DOHH2 (cell line): ENCODE measurements around the gene C15orf40.

Source experiments
- CTCF ChIP-seq: fragments of 200-600 bp; sonication (generic); IDR thresholded peaks from one replicate; pipeline ENCODE4 v1.5.1; 2014; ENCODE audit warnings: antibody characterized with exemption, mild to moderate bottlenecking, low read depth, low read length; ENCODE audit not compliant: poor library complexity, severe bottlenecking
- EZH2phosphoT487 ChIP-seq: fragments of 200-600 bp; sonication (generic); IDR thresholded peaks from 2 replicates; pipeline ENCODE4 v1.6.1; 2017; ENCODE audit warnings: borderline replicate concordance, mild to moderate bottlenecking, antibody characterized with exemption, low read length, moderate library complexity, mixed read lengths

DNA sequence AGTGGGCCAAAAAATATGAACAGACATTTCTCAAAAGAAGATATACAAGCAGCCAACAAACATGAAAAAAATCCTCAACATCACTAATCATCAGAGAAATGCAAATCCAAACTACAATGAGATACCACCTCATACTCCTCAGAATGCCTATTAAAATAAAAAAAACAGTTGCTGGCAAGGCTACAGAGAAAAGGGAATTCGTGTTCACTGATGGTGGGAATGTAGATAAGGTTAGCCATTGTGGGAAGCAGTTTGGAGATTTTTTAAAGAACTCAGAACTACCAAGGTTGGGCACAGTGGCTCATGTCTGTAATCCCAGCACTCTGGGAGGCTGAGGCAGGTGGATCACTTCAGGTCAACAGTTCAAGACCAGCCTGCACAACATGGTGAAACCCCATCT lies 27.8 kb upstream of the C15orf40 start:
- TF ChIP-seq CTCF: no peak
- TF ChIP-seq EZH2phosphoT487: no peak
